GM12872 (cell line): ENCODE data around the gene DZIP1.

Source experiments
- TF ChIP-seq, protein P1 (sequence below): IDR thresholded peaks from 3 replicates; pipeline ENCODE4 v1.5.1; 2011; ENCODE audit warnings: low read depth, mild to moderate bottlenecking, low read length, moderate library complexity; ENCODE audit not compliant: insufficient read depth

The DZIP1 gene

GRCh38 chr13:95652244-95652764 lies 7.8 kb upstream of the DZIP1 start:
- TF ChIP-seq, protein P1, sequence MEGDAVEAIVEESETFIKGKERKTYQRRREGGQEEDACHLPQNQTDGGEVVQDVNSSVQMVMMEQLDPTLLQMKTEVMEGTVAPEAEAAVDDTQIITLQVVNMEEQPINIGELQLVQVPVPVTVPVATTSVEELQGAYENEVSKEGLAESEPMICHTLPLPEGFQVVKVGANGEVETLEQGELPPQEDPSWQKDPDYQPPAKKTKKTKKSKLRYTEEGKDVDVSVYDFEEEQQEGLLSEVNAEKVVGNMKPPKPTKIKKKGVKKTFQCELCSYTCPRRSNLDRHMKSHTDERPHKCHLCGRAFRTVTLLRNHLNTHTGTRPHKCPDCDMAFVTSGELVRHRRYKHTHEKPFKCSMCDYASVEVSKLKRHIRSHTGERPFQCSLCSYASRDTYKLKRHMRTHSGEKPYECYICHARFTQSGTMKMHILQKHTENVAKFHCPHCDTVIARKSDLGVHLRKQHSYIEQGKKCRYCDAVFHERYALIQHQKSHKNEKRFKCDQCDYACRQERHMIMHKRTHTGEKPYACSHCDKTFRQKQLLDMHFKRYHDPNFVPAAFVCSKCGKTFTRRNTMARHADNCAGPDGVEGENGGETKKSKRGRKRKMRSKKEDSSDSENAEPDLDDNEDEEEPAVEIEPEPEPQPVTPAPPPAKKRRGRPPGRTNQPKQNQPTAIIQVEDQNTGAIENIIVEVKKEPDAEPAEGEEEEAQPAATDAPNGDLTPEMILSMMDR = no peak

DNA sequence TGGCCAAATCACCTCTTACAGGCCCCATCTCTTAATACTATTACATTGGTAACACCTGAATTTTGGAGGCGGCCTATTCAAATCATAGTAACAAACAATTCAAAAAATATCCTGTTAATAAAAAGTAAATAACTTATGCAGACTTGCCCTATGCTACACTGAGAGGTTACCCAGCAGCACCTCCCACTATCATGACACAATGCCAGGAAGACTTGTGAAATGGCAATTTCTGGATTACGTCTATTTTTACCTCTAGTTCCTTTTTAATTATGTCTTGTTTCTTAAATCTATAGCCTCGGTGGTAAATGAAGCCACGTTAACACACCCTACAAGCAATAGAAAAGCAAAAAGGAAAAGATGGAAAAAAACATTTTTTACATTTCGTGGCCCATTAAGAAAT lies 6.2 kb upstream of the DZIP1 start:
- TF ChIP-seq, protein P1 = no peak

DNA sequence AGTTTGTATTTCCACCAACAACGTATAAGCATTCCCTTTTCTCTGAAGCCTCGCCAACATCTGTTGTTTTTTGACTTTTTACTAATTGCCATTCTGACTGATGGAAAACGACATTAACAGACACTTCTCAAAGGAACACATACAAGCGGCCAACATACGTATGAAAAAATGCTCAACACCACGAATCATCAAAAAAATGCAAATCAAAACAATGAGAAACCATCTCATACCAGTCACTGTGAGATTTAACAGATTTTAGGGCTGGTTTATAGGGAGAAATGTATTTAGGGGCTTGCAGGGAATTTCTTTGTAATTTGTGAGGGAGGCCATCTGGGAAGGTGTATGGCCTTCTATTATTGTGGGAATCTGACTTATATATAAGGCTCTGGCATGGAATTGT lies 2.8 kb upstream of the DZIP1 start:
- TF ChIP-seq, protein P1 = no peak

- TF ChIP-seq, protein P1 = no peak
Measured at GRCh38 chr13:95643936-95644598, 439 bp downstream of the DZIP1 start.

- TF ChIP-seq, protein P1 = no peak
Measured at GRCh38 chr13:95643571-95643935, 953 bp downstream of the DZIP1 start.

DNA sequence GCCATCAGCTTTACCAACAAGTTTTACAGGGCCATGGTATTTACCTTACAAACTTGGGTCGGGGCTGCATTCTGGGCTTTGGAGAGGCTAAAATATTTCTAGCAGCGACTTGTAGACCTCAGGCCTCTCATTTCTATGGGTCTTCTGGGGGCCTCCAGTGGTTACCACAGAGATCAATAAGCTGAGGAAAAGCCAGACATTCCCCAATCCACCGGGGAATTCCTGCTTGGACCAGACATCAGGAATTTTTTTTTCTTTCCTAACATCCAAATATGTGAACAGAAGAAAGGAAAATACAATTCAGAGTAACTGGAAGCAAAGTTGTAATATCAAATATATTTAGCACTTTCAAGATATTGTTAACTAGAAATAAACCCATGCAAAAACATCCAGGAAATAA lies 1.5 kb downstream of the DZIP1 start:
- TF ChIP-seq, protein P1 = no peak

GRCh38 chr13:95642028-95642621 lies 2.4 kb downstream of the DZIP1 start:
- TF ChIP-seq, protein P1 = no peak
